HepG2 (cell line): ENCODE results near the gene KLF7. TPM values are rescaled to one million over a fixed set of nuclear protein-coding genes. Genes with fewer than 3 reads are reported as not detected.

Experiments
- ATAC-seq: fragments of 200-7000 bp; cut with Tn5 transposase; 3 replicates; pipeline ENCODE4 v1.9.1; 2020; ENCODE audit warnings: mild to moderate bottlenecking, moderate library complexity
- BruUV-seq: library from RNA; stranded (reverse); fragments of 400-500 nt; replicated peaks from 2 replicates; lab custom pipeline; 2021; lab: Mats Ljungman, UMichigan
- CTCF ChIA-PET: fragments of 300-600 bp; formaldehyde crosslinking; extraction: SDS; loops from one replicate; lab custom pipeline; 2021; ENCODE audit warnings: low total read pairs, inconsistent platforms, low intra/inter-chr PET ratio; lab: Yijun Ruan, JAX
- POLR2A ChIA-PET: fragments of 350-600 bp; sonication (Branson Sonifier 250); formaldehyde crosslinking; loops from one replicate; lab custom pipeline; 2020; ENCODE audit warnings: antibody characterized with exemption, inconsistent platforms; lab: Yijun Ruan, JAX
- DNase-seq: peaks from one replicate; pipeline ENCODE4 v3.0.0-alpha.2; 2015; ENCODE audit warnings: low spot score
- FAIRE-seq: peaks from 3 replicates; lab custom pipeline; 2011; peaks lifted over from hg19 to GRCh38; lab: Jason Lieb, UNC
- H2AFZ ChIP-seq: one replicate; pipeline ENCODE4 v1.6.1; 2011; ENCODE audit warnings: low read length, inconsistent platforms
- H3K27ac ChIP-seq: fragments of 300-600 bp; 3 replicates; pipeline ENCODE4 v1.8.0; 2011; ENCODE audit warnings: mixed run types, mild to moderate bottlenecking, mixed read lengths, low read length, inconsistent platforms; ENCODE audit not compliant: insufficient read depth; ENCODE audit errors: extremely low read length
- H3K27me3 ChIP-seq, 2 experiments: fragments of 200-600 bp in 1 of 2; 2 replicates in 1 of 2; 3 replicates in 1 of 2; pipeline versions ENCODE4 v1.6.0 to v1.8.0; 2011; ENCODE audit warnings: low read length in 2 of 2, mild to moderate bottlenecking in 2 of 2, moderate library complexity in 2 of 2, inconsistent platforms in 1 of 2; ENCODE audit not compliant: insufficient read depth in 2 of 2, control insufficient read depth in 1 of 2
- H3K36me3 ChIP-seq, 2 experiments: fragments of 200-600 bp in 1 of 2; replicated peaks in 1 of 2; 2 replicates in 1 of 2; 3 replicates in 1 of 2; pipeline versions ENCODE4 v1.5.1 to v1.8.0; 2011; ENCODE audit warnings: low read length in 2 of 2, inconsistent platforms in 1 of 2; ENCODE audit not compliant: insufficient read depth in 2 of 2, control insufficient read depth in 1 of 2
- H3K4me1 ChIP-seq: 2 replicates; pipeline ENCODE4 v1.5.1; 2012; ENCODE audit warnings: low read length, inconsistent platforms; ENCODE audit not compliant: insufficient read depth
- H3K4me2 ChIP-seq: 2 replicates; pipeline ENCODE4 v1.6.0; 2011; ENCODE audit warnings: low read depth, low read length, inconsistent platforms
- H3K4me3 ChIP-seq, 3 experiments: fragments of 200-600 bp in 1 of 3; sonication (generic), shearing (Covaris generic) in 1 of 3; replicated peaks in 1 of 3; 2 replicates each; pipeline ENCODE4 v1.5.1; 2011 to 2016; ENCODE audit warnings: low read length in 3 of 3, inconsistent platforms in 2 of 3, low read depth in 2 of 3, mild to moderate bottlenecking in 2 of 3, control low read depth in 1 of 3, mixed read lengths in 1 of 3; ENCODE audit not compliant: insufficient read depth in 1 of 3
- H3K79me2 ChIP-seq: one replicate; pipeline ENCODE4 v1.6.1; 2011; ENCODE audit warnings: low read length, inconsistent platforms; ENCODE audit not compliant: insufficient read depth
- H3K9ac ChIP-seq: 2 replicates; pipeline ENCODE4 v1.6.0; 2011; ENCODE audit warnings: mild to moderate bottlenecking, low read depth, low read length, inconsistent platforms; ENCODE audit not compliant: insufficient read depth
- H3K9me3 ChIP-seq: 2 replicates; pipeline ENCODE4 v1.5.1; 2012; ENCODE audit warnings: mild to moderate bottlenecking, low read length
- H4K20me1 ChIP-seq: 2 replicates; pipeline ENCODE4 v1.6.0; 2011; ENCODE audit warnings: inconsistent platforms, mild to moderate bottlenecking, low read length, moderate library complexity; ENCODE audit not compliant: insufficient read depth
- PHF8 ChIP-seq: sonication (generic); formaldehyde crosslinking; IDR thresholded peaks from 2 replicates; pipeline ENCODE4 v1.5.0; 2020; ENCODE audit warnings: missing genetic modification reagents
- ZFP41 ChIP-seq: sonication (generic); formaldehyde crosslinking; IDR thresholded peaks from 2 replicates; pipeline ENCODE4 v1.4.0; 2020; ENCODE audit warnings: mild to moderate bottlenecking, missing genetic modification reagents, borderline replicate concordance
- ZNF225 ChIP-seq: sonication (generic); formaldehyde crosslinking; IDR thresholded peaks from 2 replicates; pipeline ENCODE4 v1.4.0; 2020; ENCODE audit warnings: mild to moderate bottlenecking, missing genetic modification reagents
- ZNF878 ChIP-seq: sonication (generic); formaldehyde crosslinking; IDR thresholded peaks from 2 replicates; pipeline ENCODE4 v1.8.1; 2023; ENCODE audit warnings: mild to moderate bottlenecking, missing genetic modification reagents, moderate library complexity
- ZSCAN31 ChIP-seq: sonication (generic); formaldehyde crosslinking; IDR thresholded peaks from 2 replicates; pipeline ENCODE4 v1.5.0; 2020; ENCODE audit warnings: low read depth, mild to moderate bottlenecking, missing genetic modification reagents
- WGBS: methylation state at CpG from one replicate; pipeline ENCODE4 v1.1.6; 2017; ENCODE audit warnings: low lambda C conversion rate; 5-methylcytosine and 5-hydroxymethylcytosine counted together
- in situ Hi-C: cut with HindIII; loops from 2 replicates; pipeline ENCODE4 v1.10.0; 2017; ENCODE audit warnings: low pct_unique_long_range_greater_than_20kb; ENCODE audit not compliant: extremely low pct_ligation_motif_present
- intact Hi-C: fragments of 100-400 bp; cut with micrococcal nuclease; formaldehyde crosslinking; loops from one replicate; pipeline ENCODE4 v1.10.0; 2022; ENCODE audit not compliant: unreplicated experiment
- polyA plus RNA-seq, 8 experiments: library from polyadenylated mRNA; depleted of rRNA in 3 of 8; stranded (reverse) in 7 of 8; unstranded in 1 of 8; fragments of >200 nt; fragmentation: Illumina TruSeq in 4 of 8; extraction: Trizol in 4 of 8; gene quantifications; 2 replicates each; pipeline versions ENCODE4 v1.2.1 to v1.2.3, GENCODE V29; 2011 to 2016; ENCODE audit warnings: low read depth in 4 of 8, missing spikeins in 1 of 8, mixed read lengths in 1 of 8; ENCODE audit not compliant: insufficient read depth in 1 of 8
- total RNA-seq, 5 experiments: library from RNA; depleted of rRNA; stranded (reverse); fragments of >200 nt; fragmentation: Illumina TruSeq; extraction: Trizol; gene quantifications; 2 replicates each; pipeline ENCODE4 v1.2.3, GENCODE V29; 2016; ENCODE audit warnings: low read depth in 1 of 5
- TF ChIP-seq, protein P1 (sequence below): IDR thresholded peaks from 2 replicates; pipeline ENCODE4 v1.6.1; 2012; ENCODE audit warnings: low read depth, low read length, improper control_type of control experiment
- TF ChIP-seq, protein P2 (sequence below): IDR thresholded peaks from 2 replicates; pipeline ENCODE4 v1.6.1; 2016; ENCODE audit warnings: mild to moderate bottlenecking, missing biosample characterization, missing genetic modification reagents
- TF ChIP-seq, protein P3 (sequence below): sonication (generic); formaldehyde crosslinking; IDR thresholded peaks from 2 replicates; pipeline ENCODE4 v1.9.0; 2021; ENCODE audit warnings: missing genetic modification reagents, mild to moderate bottlenecking, borderline replicate concordance
- TF ChIP-seq, protein P4 (sequence below): sonication (generic); formaldehyde crosslinking; IDR thresholded peaks from 2 replicates; pipeline ENCODE4 v1.9.0; 2021; ENCODE audit warnings: missing genetic modification reagents, borderline replicate concordance

Gene KLF7
- total and polyA plus RNA-seq, 2 of the 13 experiments (the other 11 are each of a cell fraction or from before 2014, with no cell fraction given): 2.6 to 5.4 TPM

DNA sequence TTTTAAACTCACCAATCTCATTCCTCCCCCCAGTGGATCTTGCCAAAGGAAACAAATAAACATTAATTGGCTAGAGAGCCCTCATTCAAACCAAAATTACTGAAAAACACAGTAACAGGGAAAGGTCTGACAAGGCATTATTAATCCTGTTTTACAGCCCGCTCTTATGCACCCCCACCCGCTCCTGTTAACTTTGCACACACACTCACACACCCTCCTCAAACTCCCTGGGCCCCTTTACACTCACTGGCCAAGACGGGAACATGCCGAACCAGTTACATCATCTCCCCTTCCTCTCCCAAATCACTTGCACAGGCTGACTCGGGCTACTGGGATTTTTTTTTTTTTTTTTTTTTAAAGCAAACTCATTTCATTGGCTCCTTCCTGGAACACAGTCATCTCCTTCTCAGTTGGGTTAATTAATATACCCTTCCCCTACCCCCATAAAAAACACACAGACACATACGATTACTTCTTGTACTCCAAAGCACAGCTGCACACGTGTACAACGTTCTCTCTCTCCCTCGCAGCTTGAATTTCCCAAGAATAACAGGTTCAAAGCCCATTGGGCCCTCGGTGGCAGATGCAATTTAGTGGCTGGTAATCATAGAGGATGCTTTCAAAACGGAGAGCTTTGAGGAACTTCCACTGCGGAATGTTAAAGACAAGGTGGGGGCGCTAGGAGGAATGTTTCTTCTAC is 31.8 kb downstream of the KLF7 start:
- CTCF ChIA-PET: no interaction called here
- Histone ChIP-seq H3K27ac (no peak overlapping the region), H3K9ac (no peak overlapping the region), H3K4me1 (peaks cover 21% of the 10 kb centered on the region), H3K4me2 (no peak overlapping the region), H3K27me3 (no peaks in the 10 kb centered on the region), H3K36me3 (no peaks in the 10 kb centered on the region), H3K9me3 (no peaks in the 10 kb centered on the region), H4K20me1 (no peaks in the 10 kb centered on the region), H3K79me2 (no peaks in the 10 kb centered on the region), H3K4me3 (no peak overlapping the region), H2AFZ (no peak overlapping the region)
- ATAC-seq (no peak), DNase-seq (no peak), FAIRE-seq (no peak)
- 85% methylated on average over 13 of the region's 13 CpGs for WGBS
- TF ChIP-seq, protein P1, sequence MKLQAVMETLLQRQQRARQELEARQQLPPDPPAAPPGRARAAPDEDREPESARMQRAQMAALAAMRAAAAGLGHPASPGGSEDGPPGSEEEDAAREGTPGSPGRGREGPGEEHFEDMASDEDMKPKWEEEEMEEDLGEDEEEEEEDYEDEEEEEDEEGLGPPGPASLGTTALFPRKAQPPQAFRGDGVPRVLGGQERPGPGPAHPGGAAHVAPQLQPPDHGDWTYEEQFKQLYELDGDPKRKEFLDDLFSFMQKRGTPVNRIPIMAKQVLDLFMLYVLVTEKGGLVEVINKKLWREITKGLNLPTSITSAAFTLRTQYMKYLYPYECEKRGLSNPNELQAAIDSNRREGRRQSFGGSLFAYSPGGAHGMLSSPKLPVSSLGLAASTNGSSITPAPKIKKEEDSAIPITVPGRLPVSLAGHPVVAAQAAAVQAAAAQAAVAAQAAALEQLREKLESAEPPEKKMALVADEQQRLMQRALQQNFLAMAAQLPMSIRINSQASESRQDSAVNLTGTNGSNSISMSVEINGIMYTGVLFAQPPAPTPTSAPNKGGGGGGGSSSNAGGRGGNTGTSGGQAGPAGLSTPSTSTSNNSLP: no peak
- TF ChIP-seq ZNF878: no peak
- POLR2A ChIA-PET: interaction anchor here (1.1 kb wide), 1 partner anchor 32 kb away, joined by 3 read pairs; the partner anchor contains the start of gene KLF7
- intact Hi-C loops (no loop called here), in situ Hi-C loops (no loop called here)
- no TSS peak for BruUV-seq

GRCh38 chr2:207133458-207133819 is 32.3 kb downstream of the KLF7 start:
- H3K79me2 ChIP-seq: no peaks in the 10 kb centered on the region
- BruUV-seq: no TSS peak
- no peaks in the 10 kb centered on the region for H3K9me3 ChIP-seq
- H3K4me1 ChIP-seq: peaks cover 21% of the 10 kb centered on the region
- no peak overlapping the region for H3K4me2 ChIP-seq
- 98% methylated on average over 6 of the region's 6 CpGs for WGBS
- TF ChIP-seq PHF8: no peak
- TF ChIP-seq, protein P2, sequence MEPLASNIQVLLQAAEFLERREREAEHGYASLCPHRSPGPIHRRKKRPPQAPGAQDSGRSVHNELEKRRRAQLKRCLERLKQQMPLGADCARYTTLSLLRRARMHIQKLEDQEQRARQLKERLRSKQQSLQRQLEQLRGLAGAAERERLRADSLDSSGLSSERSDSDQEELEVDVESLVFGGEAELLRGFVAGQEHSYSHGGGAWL (CRISPR knock-in tag): no peak
- TF ChIP-seq ZFP41 (CRISPR knock-in tag): no peak
- TF ChIP-seq ZNF225 (CRISPR knock-in tag): no peak
- TF ChIP-seq ZSCAN31: no peak
- TF ChIP-seq, protein P3, sequence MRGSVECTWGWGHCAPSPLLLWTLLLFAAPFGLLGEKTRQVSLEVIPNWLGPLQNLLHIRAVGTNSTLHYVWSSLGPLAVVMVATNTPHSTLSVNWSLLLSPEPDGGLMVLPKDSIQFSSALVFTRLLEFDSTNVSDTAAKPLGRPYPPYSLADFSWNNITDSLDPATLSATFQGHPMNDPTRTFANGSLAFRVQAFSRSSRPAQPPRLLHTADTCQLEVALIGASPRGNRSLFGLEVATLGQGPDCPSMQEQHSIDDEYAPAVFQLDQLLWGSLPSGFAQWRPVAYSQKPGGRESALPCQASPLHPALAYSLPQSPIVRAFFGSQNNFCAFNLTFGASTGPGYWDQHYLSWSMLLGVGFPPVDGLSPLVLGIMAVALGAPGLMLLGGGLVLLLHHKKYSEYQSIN (CRISPR knock-in tag): no peak
- TF ChIP-seq, protein P4, sequence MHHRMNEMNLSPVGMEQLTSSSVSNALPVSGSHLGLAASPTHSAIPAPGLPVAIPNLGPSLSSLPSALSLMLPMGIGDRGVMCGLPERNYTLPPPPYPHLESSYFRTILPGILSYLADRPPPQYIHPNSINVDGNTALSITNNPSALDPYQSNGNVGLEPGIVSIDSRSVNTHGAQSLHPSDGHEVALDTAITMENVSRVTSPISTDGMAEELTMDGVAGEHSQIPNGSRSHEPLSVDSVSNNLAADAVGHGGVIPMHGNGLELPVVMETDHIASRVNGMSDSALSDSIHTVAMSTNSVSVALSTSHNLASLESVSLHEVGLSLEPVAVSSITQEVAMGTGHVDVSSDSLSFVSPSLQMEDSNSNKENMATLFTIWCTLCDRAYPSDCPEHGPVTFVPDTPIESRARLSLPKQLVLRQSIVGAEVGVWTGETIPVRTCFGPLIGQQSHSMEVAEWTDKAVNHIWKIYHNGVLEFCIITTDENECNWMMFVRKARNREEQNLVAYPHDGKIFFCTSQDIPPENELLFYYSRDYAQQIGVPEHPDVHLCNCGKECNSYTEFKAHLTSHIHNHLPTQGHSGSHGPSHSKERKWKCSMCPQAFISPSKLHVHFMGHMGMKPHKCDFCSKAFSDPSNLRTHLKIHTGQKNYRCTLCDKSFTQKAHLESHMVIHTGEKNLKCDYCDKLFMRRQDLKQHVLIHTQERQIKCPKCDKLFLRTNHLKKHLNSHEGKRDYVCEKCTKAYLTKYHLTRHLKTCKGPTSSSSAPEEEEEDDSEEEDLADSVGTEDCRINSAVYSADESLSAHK (CRISPR knock-in tag): no peak
- no peaks in the 10 kb centered on the region for H3K36me3 ChIP-seq
- ChIA-PET CTCF (no interaction called here), POLR2A (no interaction called here)
- H3K27me3 ChIP-seq: no peaks in the 10 kb centered on the region
- H3K27ac ChIP-seq: no peak overlapping the region
- no peaks in the 10 kb centered on the region for H4K20me1 ChIP-seq
- FAIRE-seq: no peak
- intact Hi-C loops (no loop called here), in situ Hi-C loops (no loop called here)
- no peak for DNase-seq
- no peak for ATAC-seq
- H3K9ac ChIP-seq: no peak overlapping the region
- H2AFZ ChIP-seq: no peak overlapping the region
- no peak overlapping the region for H3K4me3 ChIP-seq
